Osteocyte (in vitro differentiated cells): ENCODE measurements around the gene DICER1. TPM values are rescaled to one million over a fixed set of nuclear protein-coding genes. Genes with fewer than 3 reads are reported as not detected.

ENCODE experiments used
- DNase-seq: peaks from one replicate; pipeline ENCODE4 v3.0.0; 2021; ENCODE audit warnings: mixed read lengths; ENCODE audit not compliant: unreplicated experiment; ENCODE audit errors: extremely low spot score
- H3K27ac Mint-ChIP-seq: one replicate; pipeline ENCODE4 v1.8.0; 2021; ENCODE audit warnings: mild to moderate bottlenecking, mixed read lengths; ENCODE audit not compliant: unreplicated experiment
- H3K27me3 Mint-ChIP-seq: one replicate; pipeline ENCODE4 v1.8.0; 2021; ENCODE audit warnings: mixed read lengths; ENCODE audit not compliant: unreplicated experiment
- H3K36me3 Mint-ChIP-seq: one replicate; pipeline ENCODE4 v1.8.0; 2021; ENCODE audit warnings: mixed read lengths; ENCODE audit not compliant: unreplicated experiment
- H3K4me1 Mint-ChIP-seq: one replicate; pipeline ENCODE4 v1.8.0; 2021; ENCODE audit warnings: mixed read lengths; ENCODE audit not compliant: unreplicated experiment
- H3K4me3 Mint-ChIP-seq: one replicate; pipeline ENCODE4 v1.8.0; 2021; ENCODE audit warnings: mild to moderate bottlenecking, moderate library complexity, mixed read lengths; ENCODE audit not compliant: unreplicated experiment
- H3K9me3 Mint-ChIP-seq: one replicate; pipeline ENCODE4 v1.8.0; 2021; ENCODE audit warnings: mixed read lengths; ENCODE audit not compliant: unreplicated experiment
- total RNA-seq: library from RNA; stranded (reverse); gene quantifications from 2 replicates; pipeline ENCODE4 v1.2.1, GENCODE V29; 2021
- TF ChIP-seq, protein P1 (sequence below): fragments of 200-600 bp; sonication (generic); IDR thresholded peaks from 2 replicates; pipeline ENCODE4 v1.5.0; 2021; ENCODE audit warnings: antibody characterized with exemption, mild to moderate bottlenecking, moderate library complexity

Gene DICER1
- total RNA-seq, 1 donor from 2014 or later = 55.9 TPM

DNA sequence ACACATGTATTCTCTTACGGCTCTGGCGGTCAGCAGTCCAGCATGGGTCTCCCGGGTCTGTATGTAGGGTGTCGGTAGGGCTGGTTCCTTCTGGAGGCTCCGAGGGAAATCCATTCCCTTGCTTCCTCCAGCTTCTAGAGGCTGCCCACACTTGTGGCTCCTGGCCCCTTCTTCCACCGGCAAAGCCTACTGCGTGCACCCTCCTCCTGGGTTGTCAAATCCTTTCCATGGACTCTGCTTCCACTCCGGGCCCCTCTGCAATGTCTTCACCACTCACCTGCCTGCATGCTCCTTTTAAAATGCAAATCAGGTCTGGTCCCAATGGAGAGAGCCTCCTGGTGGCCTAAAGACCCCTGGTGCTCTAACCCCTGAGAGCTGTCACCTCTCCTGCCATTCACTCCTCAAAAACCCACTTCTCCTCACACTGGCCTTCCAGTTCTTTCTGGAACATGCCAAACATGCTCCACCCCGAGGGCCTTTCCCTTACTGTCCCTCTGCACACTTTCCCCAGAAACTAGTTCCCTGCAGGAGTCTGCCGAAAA lies 108.5 kb downstream of the DICER1 start:
- H3K27me3 Mint-ChIP-seq = peaks cover 29% of the 10 kb centered on the region
- TF ChIP-seq, protein P1, sequence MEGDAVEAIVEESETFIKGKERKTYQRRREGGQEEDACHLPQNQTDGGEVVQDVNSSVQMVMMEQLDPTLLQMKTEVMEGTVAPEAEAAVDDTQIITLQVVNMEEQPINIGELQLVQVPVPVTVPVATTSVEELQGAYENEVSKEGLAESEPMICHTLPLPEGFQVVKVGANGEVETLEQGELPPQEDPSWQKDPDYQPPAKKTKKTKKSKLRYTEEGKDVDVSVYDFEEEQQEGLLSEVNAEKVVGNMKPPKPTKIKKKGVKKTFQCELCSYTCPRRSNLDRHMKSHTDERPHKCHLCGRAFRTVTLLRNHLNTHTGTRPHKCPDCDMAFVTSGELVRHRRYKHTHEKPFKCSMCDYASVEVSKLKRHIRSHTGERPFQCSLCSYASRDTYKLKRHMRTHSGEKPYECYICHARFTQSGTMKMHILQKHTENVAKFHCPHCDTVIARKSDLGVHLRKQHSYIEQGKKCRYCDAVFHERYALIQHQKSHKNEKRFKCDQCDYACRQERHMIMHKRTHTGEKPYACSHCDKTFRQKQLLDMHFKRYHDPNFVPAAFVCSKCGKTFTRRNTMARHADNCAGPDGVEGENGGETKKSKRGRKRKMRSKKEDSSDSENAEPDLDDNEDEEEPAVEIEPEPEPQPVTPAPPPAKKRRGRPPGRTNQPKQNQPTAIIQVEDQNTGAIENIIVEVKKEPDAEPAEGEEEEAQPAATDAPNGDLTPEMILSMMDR = no peak
- DNase-seq = no peak
- peaks cover 2% of the 10 kb centered on the region for H3K4me1 Mint-ChIP-seq
- no peak overlapping the region for H3K27ac Mint-ChIP-seq
- no peak overlapping the region for H3K4me3 Mint-ChIP-seq
- H3K9me3 Mint-ChIP-seq = no peaks in the 10 kb centered on the region
- H3K36me3 Mint-ChIP-seq = no peaks in the 10 kb centered on the region

- Mint-ChIP-seq H3K36me3 (no peaks in the 10 kb centered on the region), H3K27me3 (peaks cover 29% of the 10 kb centered on the region), H3K27ac (no peak overlapping the region), H3K4me3 (no peak overlapping the region), H3K4me1 (peaks cover 2% of the 10 kb centered on the region), H3K9me3 (no peaks in the 10 kb centered on the region)
- DNase-seq = no peak
- TF ChIP-seq, protein P1 = no peak
These were observed 109.6 kb downstream of the DICER1 start for GRCh38 chr14:95047754-95048153.

DNA sequence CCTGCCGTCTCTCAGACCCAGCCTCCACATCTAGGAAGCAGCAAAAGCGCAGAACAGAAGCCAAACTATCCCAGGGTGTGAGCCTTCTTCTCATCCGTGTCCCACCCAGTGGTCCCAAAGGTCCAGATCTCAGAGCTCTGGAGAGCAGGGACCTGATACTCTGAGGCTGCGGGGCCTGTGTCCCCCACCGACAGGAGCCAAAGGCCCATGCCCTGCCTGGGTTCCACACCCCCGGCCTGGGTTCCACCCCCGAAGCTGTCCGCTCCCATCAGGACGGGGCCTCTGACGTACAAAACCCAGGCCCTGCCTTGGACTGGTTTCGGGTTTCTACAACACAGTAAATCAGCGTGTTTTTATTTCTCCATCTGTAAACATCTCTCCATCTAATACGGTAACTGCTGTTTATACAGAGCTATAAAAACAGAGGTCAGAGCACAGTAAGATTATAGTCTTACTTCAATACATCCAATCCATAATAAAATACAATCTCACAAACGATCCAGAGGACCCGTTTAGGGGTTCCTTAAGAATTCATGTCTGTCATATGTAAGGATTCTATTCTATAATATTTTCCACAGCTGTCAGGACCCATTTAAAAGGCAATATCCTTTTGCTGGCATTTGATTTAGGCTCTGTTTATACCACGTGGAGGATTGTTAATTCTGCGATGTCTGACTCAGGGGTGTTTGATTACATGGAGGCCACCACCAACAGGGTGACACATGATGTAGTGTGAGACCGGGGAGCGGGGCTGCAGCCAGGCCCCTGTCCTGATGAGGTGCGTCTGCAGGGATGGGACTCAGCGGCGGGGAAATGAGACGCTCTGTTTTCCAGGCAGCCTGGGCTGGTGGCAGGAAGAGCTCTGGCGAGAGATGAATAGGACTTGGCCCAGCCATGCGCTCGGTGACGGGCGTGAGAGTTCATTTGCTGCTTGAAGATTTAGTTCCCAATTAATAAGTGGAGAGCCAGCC lies 110.3 kb downstream of the DICER1 start:
- Mint-ChIP-seq H3K27me3 (peaks cover 29% of the 10 kb centered on the region), H3K4me3 (no peak overlapping the region), H3K36me3 (no peaks in the 10 kb centered on the region), H3K27ac (no peak overlapping the region), H3K4me1 (peaks cover 2% of the 10 kb centered on the region), H3K9me3 (no peaks in the 10 kb centered on the region)
- peak; percentile 83 for DNase-seq
- TF ChIP-seq, protein P1 = no peak

DNA sequence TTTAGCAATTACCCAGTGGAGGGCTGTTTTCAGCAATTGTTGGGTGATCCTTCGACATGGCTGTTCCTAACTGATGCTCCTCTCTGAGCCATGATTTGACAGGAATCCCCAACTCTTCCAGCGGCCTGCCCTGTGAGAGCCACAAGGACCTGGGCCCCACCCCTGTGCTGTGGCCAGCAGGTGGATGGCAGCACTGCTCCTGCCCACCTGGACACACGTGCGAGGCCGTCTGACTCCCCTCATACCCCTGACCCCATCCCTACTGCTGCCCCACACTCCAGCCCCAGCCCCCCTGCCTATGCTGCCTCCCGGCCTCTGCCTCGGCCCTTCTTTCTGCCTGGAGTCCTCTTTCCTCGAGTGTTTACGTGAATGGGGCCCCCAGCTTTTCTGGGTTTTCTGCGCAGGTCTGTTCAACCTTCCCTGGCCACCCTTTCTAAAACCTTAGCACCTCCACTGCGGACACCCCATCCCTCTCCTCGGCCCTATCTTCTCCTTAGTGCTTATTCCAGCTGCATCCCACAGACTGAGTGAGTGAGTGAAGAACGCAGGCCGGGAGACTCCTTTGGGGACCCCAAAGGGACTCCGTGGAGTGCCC lies 111.4 kb downstream of the DICER1 start:
- Mint-ChIP-seq H3K36me3 (no peaks in the 10 kb centered on the region), H3K27ac (no peak overlapping the region), H3K27me3 (peaks cover 27% of the 10 kb centered on the region), H3K4me3 (no peak overlapping the region), H3K9me3 (no peaks in the 10 kb centered on the region), H3K4me1 (peaks cover 12% of the 10 kb centered on the region)
- TF ChIP-seq, protein P1 = no peak
- peak; percentile 73 for DNase-seq
